PC-9 (cell line): ENCODE data around the gene ASMT. TPM values are rescaled to one million over a fixed set of nuclear protein-coding genes. Genes with fewer than 3 reads are reported as not detected.

Experiments used
- BruUV-seq: library from RNA; stranded (reverse); fragments of 400-500 nt; replicated peaks from 2 replicates; lab custom pipeline; 2021; lab: Mats Ljungman, UMichigan
- CTCF ChIA-PET: fragments of 300-600 bp; sonication (Branson Sonifier 250); formaldehyde crosslinking; loops from one replicate; lab custom pipeline; 2022; ENCODE audit warnings: antibody characterized with exemption; lab: Charles Lee
- POLR2A ChIA-PET: fragments of 300-600 bp; sonication (Branson Sonifier 250); formaldehyde crosslinking; loops from one replicate; lab custom pipeline; 2022; ENCODE audit warnings: antibody characterized with exemption; ENCODE audit not compliant: unreplicated experiment; lab: Charles Lee
- DNase-seq, 2 experiments: peaks; one replicate each; pipeline versions ENCODE4 v3.0.0 to v3.0.0-alpha.2; 2015 to 2022; ENCODE audit warnings: mixed read lengths in 1 of 2
- H2AFZ ChIP-seq: fragments of 200-600 bp; sonication (generic); 2 replicates; pipeline ENCODE4 v1.8.1; 2017; ENCODE audit warnings: antibody characterized with exemption
- H3F3A ChIP-seq: fragments of 200-600 bp; sonication (generic); 2 replicates; pipeline ENCODE4 v1.8.1; 2017; ENCODE audit warnings: antibody characterized with exemption, mild to moderate bottlenecking, low read depth; ENCODE audit not compliant: insufficient read depth
- H3K27ac ChIP-seq: fragments of 200-600 bp; sonication (generic); 2 replicates; pipeline ENCODE4 v1.6.1; 2016; ENCODE audit warnings: mixed run types
- H3K27me3 ChIP-seq: fragments of 200-600 bp; sonication (generic); 2 replicates; pipeline ENCODE4 v1.6.1; 2016; ENCODE audit warnings: low read depth, mixed run types; ENCODE audit not compliant: insufficient read depth
- H3K36me3 ChIP-seq: fragments of 200-600 bp; sonication (generic); 2 replicates; pipeline ENCODE4 v1.6.1; 2016; ENCODE audit warnings: low read depth, mixed run types
- H3K4me1 ChIP-seq: fragments of 200-600 bp; sonication (generic); replicated peaks from 2 replicates; pipeline ENCODE4 v1.6.1; 2016; ENCODE audit warnings: mixed run types; ENCODE audit not compliant: insufficient read depth
- H3K4me2 ChIP-seq: fragments of 200-600 bp; sonication (generic); 2 replicates; pipeline ENCODE4 v1.6.1; 2017; ENCODE audit warnings: mixed run types
- H3K4me3 ChIP-seq: fragments of 200-600 bp; sonication (generic); 2 replicates; pipeline ENCODE4 v1.6.1; 2016; ENCODE audit warnings: mixed run types
- H3K79me2 ChIP-seq: fragments of 200-600 bp; sonication (generic); 2 replicates; pipeline ENCODE4 v1.6.1; 2017; ENCODE audit warnings: low read depth, mixed run types
- H3K9me2 ChIP-seq: fragments of 200-600 bp; sonication (generic); 2 replicates; pipeline ENCODE4 v1.8.1; 2017; ENCODE audit warnings: mild to moderate bottlenecking; ENCODE audit not compliant: insufficient read depth
- H3K9me3 ChIP-seq: fragments of 200-600 bp; sonication (generic); 2 replicates; pipeline ENCODE4 v1.8.1; 2016; ENCODE audit warnings: low read depth; ENCODE audit not compliant: insufficient read depth
- H4K20me1 ChIP-seq: fragments of 200-600 bp; sonication (generic); 2 replicates; pipeline ENCODE4 v1.8.1; 2017; ENCODE audit not compliant: insufficient read depth
- CTCF ChIP-seq: fragments of 200-600 bp; sonication (generic); conservative IDR thresholded peaks from 2 replicates; pipeline ENCODE4 v1.6.1; 2017; ENCODE audit warnings: mixed run types, antibody characterized with exemption, mild to moderate bottlenecking, moderate library complexity
- EZH2 ChIP-seq: fragments of 200-600 bp; sonication (generic); IDR thresholded peaks from 2 replicates; pipeline ENCODE4 v1.8.0; 2017; ENCODE audit warnings: antibody characterized with exemption, low read depth
- intact Hi-C: fragments of 100-400 bp; cut with micrococcal nuclease; formaldehyde crosslinking; loops from one replicate; pipeline ENCODE4 v1.10.0; 2022; ENCODE audit not compliant: unreplicated experiment
- total RNA-seq: library from RNA; stranded (reverse); gene quantifications from 2 replicates; pipeline ENCODE4 v1.2.3, GENCODE V29; 2021

The ASMT gene
- total RNA-seq, 1 experiment from 2014 or later = not detected

- H3K36me3 ChIP-seq = peaks cover 4% of the 10 kb centered on the region; the same call in 1 of the 2 replicates
- peaks cover 3% of the 10 kb centered on the region; the same call in 1 of the 2 replicates for H3F3A ChIP-seq
- no peaks in the 10 kb centered on the region for H3K9me2 ChIP-seq
- no peak for TF ChIP-seq CTCF
- TF ChIP-seq EZH2 = no peak
- ChIA-PET CTCF (no interaction called here), POLR2A (no interaction called here)
- H3K27ac ChIP-seq = no peak overlapping the region
- peaks cover 6% of the 10 kb centered on the region; the same call in 1 of the 2 replicates for H3K4me1 ChIP-seq
- H3K4me3 ChIP-seq = no peak overlapping the region
- no TSS peak for BruUV-seq
- peaks cover 44% of the 10 kb centered on the region for H3K79me2 ChIP-seq
- H4K20me1 ChIP-seq = peaks cover 55% of the 10 kb centered on the region
- intact Hi-C loops = no loop called here
- H3K9me3 ChIP-seq = no peaks in the 10 kb centered on the region
- H2AFZ ChIP-seq = no peak overlapping the region
- no peak overlapping the region for H3K4me2 ChIP-seq
- DNase-seq = no peak
- no peaks in the 10 kb centered on the region for H3K27me3 ChIP-seq
These were observed 17.4 kb upstream of the ASMT start for GRCh38 chrX:1597345-1598020.

DNA sequence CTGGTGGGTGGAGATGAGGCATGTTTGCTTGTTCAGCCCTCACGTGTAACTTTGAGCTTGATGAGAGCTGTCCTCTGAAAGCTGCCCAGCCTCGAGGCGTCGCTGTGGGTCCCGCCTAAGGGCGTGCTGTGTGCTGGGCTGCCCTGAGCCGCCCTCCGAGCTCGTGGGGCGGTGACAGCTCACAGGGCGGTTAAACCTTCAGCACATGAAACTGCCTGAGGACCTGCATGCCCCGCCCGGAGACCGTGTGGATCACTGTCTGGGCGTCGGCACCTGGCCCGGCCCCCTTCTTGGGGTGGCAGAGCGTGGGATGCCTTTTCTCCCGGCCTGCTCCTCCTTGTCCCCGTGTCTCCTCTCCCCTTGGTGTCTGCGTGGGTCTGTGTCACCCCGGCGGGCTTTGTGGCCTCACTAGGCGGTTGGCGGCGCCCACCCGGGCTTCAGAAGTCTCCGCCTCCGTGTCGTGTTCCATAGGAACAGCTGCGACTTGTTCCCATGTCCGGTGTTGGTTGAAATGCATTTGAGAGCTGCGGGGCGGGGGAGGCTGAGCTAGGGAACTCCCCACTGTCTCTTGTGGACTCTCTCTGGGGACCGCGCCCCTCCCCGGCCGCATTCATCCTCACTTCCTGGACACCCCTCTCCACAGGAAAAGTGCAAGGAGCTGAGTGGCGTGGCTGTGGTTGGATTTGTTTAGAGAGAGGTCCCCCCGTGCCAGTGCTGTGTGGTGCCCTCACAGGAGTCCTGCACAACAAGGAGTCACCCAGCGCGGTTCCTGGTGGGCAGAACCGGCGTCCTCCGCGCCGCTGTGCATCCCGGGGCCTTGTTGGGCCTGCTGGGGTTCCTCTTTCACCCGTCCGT lies 16.6 kb upstream of the ASMT start:
- H4K20me1 ChIP-seq = peaks cover 50% of the 10 kb centered on the region
- H3K36me3 ChIP-seq = peaks cover 5% of the 10 kb centered on the region; the same call in 1 of the 2 replicates
- ChIA-PET POLR2A (no interaction called here), CTCF (no interaction called here)
- H3K27me3 ChIP-seq = no peaks in the 10 kb centered on the region
- no peaks in the 10 kb centered on the region for H3K9me3 ChIP-seq
- intact Hi-C loops = no loop called here
- no TSS peak for BruUV-seq
- no peak for DNase-seq
- no peak overlapping the region for H3K27ac ChIP-seq
- TF ChIP-seq CTCF = no peak
- no peak overlapping the region for H3K4me3 ChIP-seq
- peaks cover 3% of the 10 kb centered on the region; the same call in 1 of the 2 replicates for H3F3A ChIP-seq
- no peak overlapping the region for H2AFZ ChIP-seq
- no peak overlapping the region for H3K4me2 ChIP-seq
- H3K4me1 ChIP-seq = peaks cover under 1% of the 10 kb centered on the region; the same call in 1 of the 2 replicates
- no peaks in the 10 kb centered on the region for H3K9me2 ChIP-seq
- peaks cover 37% of the 10 kb centered on the region for H3K79me2 ChIP-seq

DNA sequence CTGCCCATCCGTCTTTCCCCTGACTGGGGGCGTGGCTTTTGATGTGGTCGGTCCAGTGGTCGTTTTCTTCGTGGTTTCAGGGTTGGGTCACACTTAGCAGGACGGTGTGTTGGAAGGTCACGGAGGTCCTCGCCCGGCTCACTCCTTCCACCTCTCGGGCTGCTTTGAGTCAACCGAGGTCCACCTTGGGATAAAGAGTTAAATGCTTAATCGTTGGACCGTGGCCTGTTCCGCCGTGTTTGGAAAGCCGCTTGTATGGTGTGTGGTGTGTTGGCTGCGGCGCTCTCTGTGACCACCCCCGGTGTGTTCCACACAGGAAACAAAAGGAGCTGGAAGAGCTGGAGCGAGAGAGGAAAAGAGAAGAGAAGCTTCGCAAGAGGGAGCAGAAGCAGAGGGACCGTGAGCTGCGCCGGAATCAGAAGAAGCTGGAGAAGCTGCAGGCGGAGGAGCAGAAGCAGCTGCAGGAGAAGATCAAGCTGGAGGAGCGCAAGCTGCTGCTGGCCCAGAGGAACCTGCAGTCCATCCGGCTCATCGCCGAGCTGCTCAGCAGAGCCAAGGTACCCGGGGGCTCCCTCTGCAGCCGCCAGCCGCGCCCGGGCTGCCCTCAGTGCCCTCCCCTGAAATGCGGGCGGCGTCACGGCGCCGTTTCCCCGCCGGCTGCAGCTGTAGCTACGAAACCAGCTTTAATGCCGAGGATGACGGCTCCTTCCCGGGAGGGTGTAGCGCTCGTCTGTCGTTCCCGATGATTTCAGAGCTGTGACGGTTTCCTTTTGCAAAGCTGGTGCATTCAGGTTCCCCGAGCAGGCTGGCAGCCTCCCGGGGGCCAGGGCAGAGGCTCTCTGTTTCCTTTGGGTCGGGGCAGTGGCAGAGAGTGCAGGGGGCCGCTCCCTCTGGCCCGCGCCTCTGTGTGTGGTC lies 15.7 kb upstream of the ASMT start:
- Histone ChIP-seq H2AFZ (no peak overlapping the region), H3K4me1 (no peaks in the 10 kb centered on the region), H3K27me3 (no peaks in the 10 kb centered on the region), H3F3A (peaks cover 3% of the 10 kb centered on the region; the same call in 1 of the 2 replicates), H3K79me2 (peaks cover 28% of the 10 kb centered on the region), H3K4me3 (no peak overlapping the region), H4K20me1 (peaks cover 43% of the 10 kb centered on the region), H3K36me3 (peaks cover 5% of the 10 kb centered on the region; the same call in 1 of the 2 replicates), H3K9me3 (no peaks in the 10 kb centered on the region), H3K9me2 (no peaks in the 10 kb centered on the region), H3K27ac (no peak overlapping the region), H3K4me2 (no peak overlapping the region)
- ChIA-PET CTCF (no interaction called here), POLR2A (no interaction called here)
- DNase-seq = no peak
- intact Hi-C loops = no loop called here
- TF ChIP-seq CTCF (no peak), EZH2 (no peak)
- no TSS peak for BruUV-seq
